Measurements from ENCODE around the gene RMDN3.

The RMDN3 gene

DNA sequence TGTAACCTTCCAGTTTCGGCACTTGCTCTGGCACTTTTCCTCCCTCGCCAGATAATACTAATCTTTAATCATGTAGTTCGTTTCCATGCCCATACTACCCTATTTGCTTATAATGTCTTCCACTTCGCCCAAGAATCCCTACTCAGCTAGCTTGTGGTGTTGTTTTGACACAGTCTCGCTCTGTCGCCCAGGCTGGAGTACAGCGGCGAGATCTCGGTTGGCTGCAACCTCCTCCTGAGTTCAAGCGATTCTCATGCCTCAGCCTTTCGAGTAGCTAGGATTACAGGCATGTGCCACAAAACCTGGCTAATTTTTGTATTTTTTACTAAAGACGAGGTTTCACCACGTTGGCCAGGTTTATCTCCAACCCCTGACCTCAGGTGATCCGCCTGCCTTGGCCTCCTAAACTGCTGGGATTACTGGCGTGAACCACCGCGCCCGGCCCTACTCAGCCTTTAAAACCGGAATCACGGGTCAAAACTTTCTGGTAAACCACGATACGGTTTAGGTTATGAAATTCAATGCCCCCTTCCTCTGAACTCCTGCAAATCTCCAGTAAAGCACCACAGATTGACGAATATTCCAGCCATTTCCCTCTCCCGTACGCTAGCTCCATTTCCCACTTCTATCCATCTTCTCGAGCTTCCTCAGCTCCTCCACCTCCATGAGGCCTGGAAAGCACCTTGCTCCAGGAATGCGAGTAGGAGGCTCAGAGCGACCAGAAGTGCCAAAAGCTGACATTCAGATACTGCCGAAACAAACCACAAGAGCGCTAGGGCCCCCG, 61.0 kb downstream of the RMDN3 start:
- no peak for DNase-seq (ENCODE audit: low read depth)

GRCh38 chr15:40691737-40692136, 63.3 kb downstream of the RMDN3 start:
- no peak for DNase-seq (ENCODE audit: low read depth)

DNA sequence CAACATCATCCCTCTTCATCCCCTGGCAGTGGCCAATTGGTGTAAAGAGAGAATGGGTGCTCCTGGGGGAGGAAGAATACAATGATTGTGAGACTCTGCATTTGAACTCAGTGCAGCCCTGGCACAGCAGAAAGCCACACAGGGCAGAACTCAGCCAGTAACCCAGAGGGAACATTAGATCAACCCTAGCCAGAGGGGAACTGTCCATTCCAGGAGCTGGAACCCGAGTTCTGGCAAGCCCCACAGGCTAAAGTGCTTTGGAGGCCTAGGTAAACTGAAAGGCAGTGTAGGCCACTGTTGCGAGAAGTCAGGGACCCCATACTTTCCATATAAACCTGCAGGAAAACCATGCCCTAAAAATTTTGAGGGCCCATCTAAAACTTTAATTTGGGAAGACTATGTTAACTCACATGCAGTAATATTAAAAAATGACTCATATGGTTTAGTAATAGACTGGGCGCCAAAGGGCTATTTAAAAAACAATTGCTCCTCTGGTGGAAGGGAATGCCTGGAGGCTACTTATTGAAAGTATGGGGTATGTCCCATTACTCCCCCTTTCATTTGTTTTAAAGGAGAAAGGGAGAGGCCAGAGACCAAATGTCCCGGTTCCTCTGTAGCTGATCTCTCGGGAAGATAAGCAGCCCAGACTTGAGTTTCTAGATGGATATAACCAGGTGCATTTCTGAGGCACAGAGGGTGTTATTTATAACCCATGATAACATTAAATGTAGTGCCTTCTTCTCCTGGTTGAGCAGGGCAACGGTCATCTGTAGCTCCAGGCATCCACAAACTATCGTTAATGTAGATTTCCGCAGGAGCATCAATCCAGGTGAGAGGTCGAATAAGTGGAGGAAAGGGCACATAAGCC, 65.9 kb downstream of the RMDN3 start:
- no peak for DNase-seq (ENCODE audit: low read depth)
